GM18873 (cell line): Measurements from ENCODE around the gene RPS28.

Experiments used
- ATAC-seq: cut with Tn5 transposase; IDR thresholded peaks from one replicate; pipeline ENCODE4 v1.9.1; 2021; ENCODE audit warnings: mild to moderate bottlenecking, moderate library complexity, moderate number of reproducible peaks; ENCODE audit not compliant: unreplicated experiment, low FRiP score

The RPS28 gene

GRCh38 chr19:8319807-8320520 is 1.3 kb upstream of the RPS28 start:
- no peak for ATAC-seq

GRCh38 chr19:8320564-8321066 is 681 bp upstream of the RPS28 start:
- ATAC-seq, result no peak

GRCh38 chr19:8321986-8322637 is 816 bp downstream of the RPS28 start:
- ATAC-seq, result no peak

GRCh38 chr19:8322638-8322997 is 1.3 kb downstream of the RPS28 start:
- no peak for ATAC-seq

GRCh38 chr19:8323781-8324185 is 2.5 kb downstream of the RPS28 start:
- no peak for ATAC-seq

- no peak for ATAC-seq
These were observed 3.1 kb downstream of the RPS28 start for GRCh38 chr19:8324186-8325050.

GRCh38 chr19:8325454-8325853 is 4.2 kb downstream of the RPS28 start:
- no peak for ATAC-seq

GRCh38 chr19:8329996-8330395 is 8.7 kb downstream of the RPS28 start:
- ATAC-seq, result no peak

- no peak for ATAC-seq
These were observed 10.1 kb downstream of the RPS28 start for GRCh38 chr19:8331263-8331845.

GRCh38 chr19:8332976-8333766 is 11.9 kb downstream of the RPS28 start:
- ATAC-seq, result no peak

GRCh38 chr19:8333767-8334457 is 12.6 kb downstream of the RPS28 start:
- no peak for ATAC-seq

- ATAC-seq, result no peak
These were observed 13.4 kb downstream of the RPS28 start for GRCh38 chr19:8334458-8335342.

- ATAC-seq, result no peak
These were observed 14.2 kb downstream of the RPS28 start for GRCh38 chr19:8335343-8336071.

GRCh38 chr19:8336072-8336569 is 14.8 kb downstream of the RPS28 start:
- ATAC-seq, result no peak

- ATAC-seq, result no peak
These were observed 15.4 kb downstream of the RPS28 start for GRCh38 chr19:8336660-8337059.

- ATAC-seq, result no peak
These were observed 16.4 kb downstream of the RPS28 start for GRCh38 chr19:8337728-8338127.

- no peak for ATAC-seq
These were observed 17.5 kb downstream of the RPS28 start for GRCh38 chr19:8338835-8339234.
